ENCODE results near the gene ANXA11.

Gene ANXA11

GRCh38 chr10:80176526-80176925, 28.8 kb downstream of the ANXA11 start:
- no peak for DNase-seq (ENCODE audit: low read depth)
- TF ChIP-seq MAX (IDR thresholded peaks at IDR 0.05; ENCODE audit: low read depth, low read length) (no peak), POLR2A (IDR thresholded peaks at IDR 0.05; ENCODE audit: extremely low read depth, insufficient read length) (no peak), CTCF (IDR thresholded peaks at IDR 0.05; ENCODE audit: low read depth, low read length) (no peak), MYC (IDR thresholded peaks at IDR 0.05; ENCODE audit: low read depth, low read length) (no peak)
- H3K4me3 ChIP-seq (ENCODE audit: low read depth, low read length): no peak overlapping the region

- no peak for DNase-seq (ENCODE audit: low read depth)
- TF ChIP-seq POLR2A (IDR thresholded peaks at IDR 0.05; ENCODE audit: extremely low read depth, insufficient read length): no peak
- TF ChIP-seq CTCF (IDR thresholded peaks at IDR 0.05; ENCODE audit: low read depth, low read length): no peak
- no peak for TF ChIP-seq MAX (IDR thresholded peaks at IDR 0.05; ENCODE audit: low read depth, low read length)
- TF ChIP-seq MYC (IDR thresholded peaks at IDR 0.05; ENCODE audit: low read depth, low read length): no peak
- H3K4me3 ChIP-seq (ENCODE audit: low read depth, low read length): no peak overlapping the region
Measured at GRCh38 chr10:80174641-80175395, 30.5 kb downstream of the ANXA11 start.

- DNase-seq (ENCODE audit: low read depth): no peak
- no peak for TF ChIP-seq CTCF (IDR thresholded peaks at IDR 0.05; ENCODE audit: low read depth, low read length)
- TF ChIP-seq MAX (IDR thresholded peaks at IDR 0.05; ENCODE audit: low read depth, low read length): no peak
- no peak for TF ChIP-seq POLR2A (IDR thresholded peaks at IDR 0.05; ENCODE audit: extremely low read depth, insufficient read length)
- TF ChIP-seq MYC (IDR thresholded peaks at IDR 0.05; ENCODE audit: low read depth, low read length): no peak
- no peak overlapping the region for H3K4me3 ChIP-seq (ENCODE audit: low read depth, low read length)
Measured at GRCh38 chr10:80173466-80173865, 31.9 kb downstream of the ANXA11 start.

- TF ChIP-seq MYC (IDR thresholded peaks at IDR 0.05; ENCODE audit: low read depth, low read length): no peak
- no peak overlapping the region for H3K4me3 ChIP-seq (ENCODE audit: low read depth, low read length)
- no peak for DNase-seq (ENCODE audit: low read depth)
Measured at GRCh38 chr10:80172896-80173295, 32.4 kb downstream of the ANXA11 start.

GRCh38 chr10:80171248-80171660, 34.1 kb downstream of the ANXA11 start:
- DNase-seq (ENCODE audit: low read depth): no peak
- no peak overlapping the region for H3K4me3 ChIP-seq (ENCODE audit: low read depth, low read length)
- TF ChIP-seq CTCF (IDR thresholded peaks at IDR 0.05; ENCODE audit: low read depth, low read length) (no peak), MYC (IDR thresholded peaks at IDR 0.05; ENCODE audit: low read depth, low read length) (no peak), MAX (IDR thresholded peaks at IDR 0.05; ENCODE audit: low read depth, low read length) (no peak), POLR2A (IDR thresholded peaks at IDR 0.05; ENCODE audit: extremely low read depth, insufficient read length) (no peak)

- DNase-seq (ENCODE audit: low read depth): no peak
- TF ChIP-seq MAX (IDR thresholded peaks at IDR 0.05; ENCODE audit: low read depth, low read length): no peak
- no peak overlapping the region for H3K4me3 ChIP-seq (ENCODE audit: low read depth, low read length)
Measured at GRCh38 chr10:80170641-80171040, 34.7 kb downstream of the ANXA11 start.

- H3K4me3 ChIP-seq (ENCODE audit: low read depth, low read length): no peak overlapping the region
- no peak for DNase-seq (ENCODE audit: low read depth)
- no peak for TF ChIP-seq CTCF (IDR thresholded peaks at IDR 0.05; ENCODE audit: low read depth, low read length)
- no peak for TF ChIP-seq MAX (IDR thresholded peaks at IDR 0.05; ENCODE audit: low read depth, low read length)
- TF ChIP-seq MYC (IDR thresholded peaks at IDR 0.05; ENCODE audit: low read depth, low read length): no peak
- TF ChIP-seq POLR2A (IDR thresholded peaks at IDR 0.05; ENCODE audit: extremely low read depth, insufficient read length): no peak
Measured at GRCh38 chr10:80170026-80170425, 35.3 kb downstream of the ANXA11 start.
